ELR (cell line): ENCODE results near the gene PLA2G4E.

Experiments used
- DNase-seq: peaks from one replicate; pipeline ENCODE4 v3.0.0-alpha.2; 2015; ENCODE audit warnings: low read depth

Gene PLA2G4E

GRCh38 chr15:41955100-41955499 is 65.7 kb downstream of the PLA2G4E start:
- DNase-seq, result no peak

GRCh38 chr15:41954036-41954435 is 66.8 kb downstream of the PLA2G4E start:
- no peak for DNase-seq

- no peak for DNase-seq
These were observed 68.8 kb downstream of the PLA2G4E start for GRCh38 chr15:41952013-41952563.

GRCh38 chr15:41951571-41951970 is 69.3 kb downstream of the PLA2G4E start:
- no peak for DNase-seq

GRCh38 chr15:41950489-41950888 is 70.4 kb downstream of the PLA2G4E start:
- no peak for DNase-seq

- no peak for DNase-seq
These were observed 70.7 kb downstream of the PLA2G4E start for GRCh38 chr15:41950127-41950483.

- no peak for DNase-seq
These were observed 71.3 kb downstream of the PLA2G4E start for GRCh38 chr15:41949401-41950126.

GRCh38 chr15:41948490-41948889 is 72.4 kb downstream of the PLA2G4E start:
- no peak for DNase-seq

- no peak for DNase-seq
These were observed 73.9 kb downstream of the PLA2G4E start for GRCh38 chr15:41946970-41947369.

- no peak for DNase-seq
These were observed 75.1 kb downstream of the PLA2G4E start for GRCh38 chr15:41945731-41946130.

GRCh38 chr15:41945221-41945620 is 75.6 kb downstream of the PLA2G4E start:
- peak; percentile 22 for DNase-seq

- DNase-seq, result peak; percentile 96
These were observed 76.4 kb downstream of the PLA2G4E start for GRCh38 chr15:41944313-41944940.

GRCh38 chr15:41943543-41944312 is 77.1 kb downstream of the PLA2G4E start:
- DNase-seq, result no peak

GRCh38 chr15:41942886-41943285 is 78.0 kb downstream of the PLA2G4E start:
- no peak for DNase-seq

GRCh38 chr15:41941644-41942415 is 79.0 kb downstream of the PLA2G4E start:
- no peak for DNase-seq

- DNase-seq, result peak; percentile 97
These were observed 80.4 kb downstream of the PLA2G4E start for GRCh38 chr15:41940441-41940857.

GRCh38 chr15:41939986-41940385 is 80.9 kb downstream of the PLA2G4E start:
- DNase-seq, result no peak

- no peak for DNase-seq
These were observed 83.3 kb downstream of the PLA2G4E start for GRCh38 chr15:41937568-41937923.

- peak; percentile 31 for DNase-seq
These were observed 83.9 kb downstream of the PLA2G4E start for GRCh38 chr15:41936649-41937567.

- no peak for DNase-seq
These were observed 84.7 kb downstream of the PLA2G4E start for GRCh38 chr15:41936155-41936554.

GRCh38 chr15:41935566-41936020 is 85.2 kb downstream of the PLA2G4E start:
- DNase-seq, result no peak
